A673 (cell line): Measurements from ENCODE around the gene APOO. TPM values are rescaled to one million over a fixed set of nuclear protein-coding genes. Genes with fewer than 3 reads are reported as not detected.

Experiments
- BruUV-seq: library from RNA; stranded (reverse); fragments of 400-500 nt; replicated peaks from 2 replicates; lab custom pipeline; 2021; lab: Mats Ljungman, UMichigan
- CTCF ChIA-PET: fragments of 300-600 bp; sonication (Branson Sonifier 250); formaldehyde crosslinking; loops from one replicate; lab custom pipeline; 2022; ENCODE audit warnings: antibody characterized with exemption; lab: Charles Lee
- POLR2A ChIA-PET: fragments of 300-600 bp; sonication (Branson Sonifier 250); formaldehyde crosslinking; loops from one replicate; lab custom pipeline; 2022; ENCODE audit warnings: antibody characterized with exemption; ENCODE audit not compliant: low non-redundant PET; lab: Charles Lee
- DNase-seq: peaks from one replicate; pipeline ENCODE4 v3.0.0-alpha.2; 2015; ENCODE audit warnings: low spot score
- H3K27ac ChIP-seq: fragments of 200-600 bp; sonication (generic); 2 replicates; pipeline ENCODE4 v1.5.1; 2016; ENCODE audit warnings: mixed run types, low read depth, mild to moderate bottlenecking, mixed read lengths, antibody characterized with exemption, low read length; ENCODE audit not compliant: poor library complexity, severe bottlenecking
- H3K27me3 ChIP-seq: fragments of 200-600 bp; sonication (generic); replicated peaks from 2 replicates; pipeline ENCODE4 v1.6.1; 2017; ENCODE audit warnings: mixed run types, low read depth, mild to moderate bottlenecking, mixed read lengths, antibody characterized with exemption, low read length; ENCODE audit not compliant: insufficient read depth, poor library complexity
- H3K36me3 ChIP-seq: fragments of 200-600 bp; sonication (generic); 2 replicates; pipeline ENCODE4 v1.6.1; 2016; ENCODE audit warnings: mixed run types, mild to moderate bottlenecking, mixed read lengths, antibody characterized with exemption, low read length; ENCODE audit not compliant: insufficient read depth, poor library complexity, severe bottlenecking
- H3K4me1 ChIP-seq: fragments of 200-600 bp; sonication (generic); 2 replicates; pipeline ENCODE4 v1.6.1; 2017; ENCODE audit warnings: mixed run types, mild to moderate bottlenecking, mixed read lengths, antibody characterized with exemption, low read length; ENCODE audit not compliant: insufficient read depth, poor library complexity, severe bottlenecking
- H3K4me3 ChIP-seq: fragments of 200-600 bp; sonication (generic); 2 replicates; pipeline ENCODE4 v1.5.1; 2016; ENCODE audit warnings: low read depth, mixed run types, mild to moderate bottlenecking, mixed read lengths, low read length; ENCODE audit not compliant: poor library complexity, severe bottlenecking
- H3K9me3 ChIP-seq: fragments of 200-600 bp; sonication (generic); 2 replicates; pipeline ENCODE4 v1.6.1; 2016; ENCODE audit warnings: mixed run types, low read depth, mild to moderate bottlenecking, mixed read lengths, antibody characterized with exemption, low read length; ENCODE audit not compliant: poor library complexity, severe bottlenecking
- EZH2 ChIP-seq: fragments of 200-600 bp; sonication (generic); IDR thresholded peaks from 2 replicates; pipeline ENCODE4 v1.6.1; 2017; ENCODE audit warnings: borderline replicate concordance, low read depth, mild to moderate bottlenecking, mixed read lengths, antibody characterized with exemption, low read length; ENCODE audit not compliant: poor library complexity, severe bottlenecking
- intact Hi-C: fragments of 100-400 bp; cut with micrococcal nuclease; formaldehyde crosslinking; loops from one replicate; pipeline ENCODE4 v1.10.0; 2022; ENCODE audit not compliant: unreplicated experiment
- total RNA-seq: library from RNA; stranded (reverse); gene quantifications from 2 replicates; pipeline ENCODE4 v1.2.3, GENCODE V29; 2021
- TF ChIP-seq, protein P1 (sequence below): fragments of 300-800, 200-600 bp; sonication (generic); conservative IDR thresholded peaks from 2 replicates; pipeline ENCODE4 v1.5.1; 2017; ENCODE audit warnings: low read depth, mild to moderate bottlenecking, antibody characterized with exemption, low read length, moderate library complexity, mixed read lengths

Gene APOO
- total RNA-seq, 1 experiment from 2014 or later: 79.0 TPM

DNA sequence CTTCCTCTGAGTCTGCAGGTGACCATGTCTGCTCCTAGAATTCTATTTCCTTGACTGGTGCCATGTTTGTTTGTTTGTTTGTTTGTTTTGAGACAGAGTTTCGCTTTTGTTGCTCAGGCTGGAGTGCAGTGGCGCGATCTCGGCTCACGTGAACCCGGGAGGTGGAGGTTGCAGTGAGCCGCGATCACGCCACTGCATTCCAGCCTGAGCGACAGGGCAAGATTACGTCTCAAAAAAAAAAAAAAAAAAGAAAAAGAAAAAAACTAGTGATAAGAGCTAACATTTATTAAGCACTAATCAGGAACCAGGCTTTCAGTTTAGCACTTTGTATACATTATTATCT, 117.6 kb downstream of the APOO start:
- CTCF ChIA-PET: no interaction called here
- no peak for TF ChIP-seq EZH2
- TF ChIP-seq, protein P1, sequence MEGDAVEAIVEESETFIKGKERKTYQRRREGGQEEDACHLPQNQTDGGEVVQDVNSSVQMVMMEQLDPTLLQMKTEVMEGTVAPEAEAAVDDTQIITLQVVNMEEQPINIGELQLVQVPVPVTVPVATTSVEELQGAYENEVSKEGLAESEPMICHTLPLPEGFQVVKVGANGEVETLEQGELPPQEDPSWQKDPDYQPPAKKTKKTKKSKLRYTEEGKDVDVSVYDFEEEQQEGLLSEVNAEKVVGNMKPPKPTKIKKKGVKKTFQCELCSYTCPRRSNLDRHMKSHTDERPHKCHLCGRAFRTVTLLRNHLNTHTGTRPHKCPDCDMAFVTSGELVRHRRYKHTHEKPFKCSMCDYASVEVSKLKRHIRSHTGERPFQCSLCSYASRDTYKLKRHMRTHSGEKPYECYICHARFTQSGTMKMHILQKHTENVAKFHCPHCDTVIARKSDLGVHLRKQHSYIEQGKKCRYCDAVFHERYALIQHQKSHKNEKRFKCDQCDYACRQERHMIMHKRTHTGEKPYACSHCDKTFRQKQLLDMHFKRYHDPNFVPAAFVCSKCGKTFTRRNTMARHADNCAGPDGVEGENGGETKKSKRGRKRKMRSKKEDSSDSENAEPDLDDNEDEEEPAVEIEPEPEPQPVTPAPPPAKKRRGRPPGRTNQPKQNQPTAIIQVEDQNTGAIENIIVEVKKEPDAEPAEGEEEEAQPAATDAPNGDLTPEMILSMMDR: no peak

DNA sequence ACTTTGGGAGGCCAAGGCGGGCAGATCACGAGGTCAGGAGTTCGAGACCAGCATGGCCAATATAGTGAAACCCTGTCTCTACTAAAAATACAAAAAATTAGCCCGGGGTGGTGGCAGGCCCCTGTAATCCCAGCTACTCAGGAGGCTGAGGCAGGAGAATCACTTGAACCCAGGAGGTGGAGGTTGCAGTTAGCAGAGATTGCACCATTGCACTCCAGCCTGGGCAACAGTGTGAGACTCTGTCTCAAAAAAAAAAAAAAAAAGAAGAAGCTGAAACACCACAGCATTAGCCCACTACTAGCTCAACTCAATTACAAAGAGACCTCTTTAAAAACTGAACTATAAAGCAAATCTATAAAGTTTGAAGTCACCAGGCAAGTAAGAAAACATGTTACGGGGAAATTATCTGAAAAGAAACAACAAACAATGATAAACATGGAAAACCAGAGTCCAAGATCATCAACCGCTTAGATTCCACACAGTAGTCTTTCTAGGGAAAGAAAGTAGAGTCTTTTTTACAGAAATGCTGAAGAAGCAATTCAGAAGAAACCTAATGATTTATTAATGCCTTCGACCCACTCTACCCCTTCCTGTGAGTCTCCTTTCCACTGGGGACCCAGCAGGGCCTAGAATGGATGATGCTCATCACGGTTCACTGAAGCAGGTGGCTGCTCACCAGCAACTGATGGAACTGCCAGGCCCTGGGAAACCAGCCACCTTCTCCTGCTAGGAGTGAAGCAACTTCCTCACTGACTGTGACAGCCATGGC, 118.2 kb downstream of the APOO start:
- intact Hi-C loops: no loop called here
- DNase-seq: no peak
- CTCF ChIA-PET: no interaction called here
- Histone ChIP-seq H3K27me3 (no peaks in the 10 kb centered on the region), H3K4me3 (no peak overlapping the region), H3K36me3 (no peaks in the 10 kb centered on the region), H3K4me1 (peaks cover 5% of the 10 kb centered on the region), H3K27ac (no peak overlapping the region), H3K9me3 (no peaks in the 10 kb centered on the region)
- no TSS peak for BruUV-seq
- POLR2A ChIA-PET: no interaction called here
- no peak for TF ChIP-seq EZH2
- TF ChIP-seq, protein P1: no peak

More for the DNA sequence above, 117.6 kb downstream of the APOO start:
- intact Hi-C loops: no loop called here
- DNase-seq: no peak
- H3K27ac ChIP-seq: no peak overlapping the region
- BruUV-seq: no TSS peak
- H3K4me3 ChIP-seq: no peak overlapping the region
- POLR2A ChIA-PET: no interaction called here
- H3K36me3 ChIP-seq: no peaks in the 10 kb centered on the region
- peaks cover 5% of the 10 kb centered on the region for H3K4me1 ChIP-seq
- H3K27me3 ChIP-seq: no peaks in the 10 kb centered on the region
- H3K9me3 ChIP-seq: no peaks in the 10 kb centered on the region

DNA sequence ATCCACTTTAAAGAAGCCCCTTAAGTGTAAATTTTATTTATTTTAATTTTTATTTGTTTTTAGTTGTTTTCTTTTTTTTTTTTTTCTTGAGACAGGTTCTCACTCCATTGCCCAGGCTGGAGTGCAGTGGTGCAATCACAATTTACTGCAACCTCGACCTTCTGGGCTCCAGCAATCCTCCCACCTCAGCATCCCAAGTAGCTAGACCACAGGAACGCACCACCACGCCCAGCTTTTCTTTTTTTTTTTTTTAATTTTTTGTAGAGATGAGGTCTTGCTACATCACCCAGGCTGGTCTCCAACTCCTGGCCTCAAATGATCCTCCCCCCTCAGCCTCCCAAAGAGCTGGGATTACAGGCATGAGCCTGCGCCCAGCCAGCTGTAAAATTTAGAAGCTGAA, 118.8 kb downstream of the APOO start:
- intact Hi-C loops: no loop called here
- DNase-seq: no peak
- Histone ChIP-seq H3K27me3 (no peaks in the 10 kb centered on the region), H3K4me3 (no peak overlapping the region), H3K36me3 (no peaks in the 10 kb centered on the region), H3K9me3 (no peaks in the 10 kb centered on the region), H3K4me1 (peaks cover 5% of the 10 kb centered on the region), H3K27ac (no peak overlapping the region)
- CTCF ChIA-PET: interaction anchor here (0.5 kb wide), 1 partner anchor 9 kb away, joined by 7 read pairs; no protein-coding TSS in a partner anchor
- BruUV-seq: no TSS peak
- TF ChIP-seq, protein P1: no peak
- no peak for TF ChIP-seq EZH2
- POLR2A ChIA-PET: no interaction called here
